ENCODE results near the gene STXBP4.

The STXBP4 gene

GRCh38 chr17:55110521-55110920, 142.0 kb downstream of the STXBP4 start:
- in situ Hi-C loops (cut with MboI; ENCODE audit: low sequenced_read_pairs), result no loop called here

- in situ Hi-C loops (cut with MboI; ENCODE audit: low sequenced_read_pairs), result no loop called here
Measured at GRCh38 chr17:55114283-55114682, 145.7 kb downstream of the STXBP4 start.

GRCh38 chr17:55116440-55116914, 147.9 kb downstream of the STXBP4 start:
- in situ Hi-C loops (cut with MboI; ENCODE audit: low sequenced_read_pairs), result no loop called here

GRCh38 chr17:55117164-55117563, 148.6 kb downstream of the STXBP4 start:
- in situ Hi-C loops (cut with MboI; ENCODE audit: low sequenced_read_pairs), result no loop called here

- in situ Hi-C loops (cut with MboI; ENCODE audit: low sequenced_read_pairs), result no loop called here
Measured at GRCh38 chr17:55120651-55121050, 152.1 kb downstream of the STXBP4 start.

- in situ Hi-C loops (cut with MboI; ENCODE audit: low sequenced_read_pairs), result no loop called here
Measured at GRCh38 chr17:55121268-55121667, 152.7 kb downstream of the STXBP4 start.

GRCh38 chr17:55122114-55122513, 153.5 kb downstream of the STXBP4 start:
- in situ Hi-C loops (cut with MboI; ENCODE audit: low sequenced_read_pairs), result no loop called here

GRCh38 chr17:55124730-55125360, 156.3 kb downstream of the STXBP4 start:
- in situ Hi-C loops (cut with MboI; ENCODE audit: low sequenced_read_pairs), result no loop called here

GRCh38 chr17:55133583-55133982, 165.0 kb downstream of the STXBP4 start:
- in situ Hi-C loops (cut with MboI; ENCODE audit: low sequenced_read_pairs), result no loop called here

- in situ Hi-C loops (cut with MboI; ENCODE audit: low sequenced_read_pairs), result no loop called here
Measured at GRCh38 chr17:55134486-55135157, 166.1 kb downstream of the STXBP4 start.

- in situ Hi-C loops (cut with MboI; ENCODE audit: low sequenced_read_pairs), result no loop called here
Measured at GRCh38 chr17:55140809-55141208, 172.2 kb downstream of the STXBP4 start.

- in situ Hi-C loops (cut with MboI; ENCODE audit: low sequenced_read_pairs), result no loop called here
Measured at GRCh38 chr17:55144518-55144917, 176.0 kb downstream of the STXBP4 start.

GRCh38 chr17:55149485-55149884, 180.9 kb downstream of the STXBP4 start:
- in situ Hi-C loops (cut with MboI; ENCODE audit: low sequenced_read_pairs), result no loop called here

- in situ Hi-C loops (cut with MboI; ENCODE audit: low sequenced_read_pairs), result no loop called here
Measured at GRCh38 chr17:55152236-55152635, 183.7 kb downstream of the STXBP4 start.

GRCh38 chr17:55154101-55154500, 185.5 kb downstream of the STXBP4 start:
- in situ Hi-C loops (cut with MboI; ENCODE audit: low sequenced_read_pairs), result no loop called here

- in situ Hi-C loops (cut with MboI; ENCODE audit: low sequenced_read_pairs), result no loop called here
Measured at GRCh38 chr17:55155856-55156560, 187.4 kb downstream of the STXBP4 start.

- in situ Hi-C loops (cut with MboI; ENCODE audit: low sequenced_read_pairs), result no loop called here
Measured at GRCh38 chr17:55157165-55157564, 188.6 kb downstream of the STXBP4 start.

GRCh38 chr17:55158439-55158838, 189.9 kb downstream of the STXBP4 start:
- in situ Hi-C loops (cut with MboI; ENCODE audit: low sequenced_read_pairs), result no loop called here

GRCh38 chr17:55159251-55159650, 190.7 kb downstream of the STXBP4 start:
- in situ Hi-C loops (cut with MboI; ENCODE audit: low sequenced_read_pairs), result no loop called here

GRCh38 chr17:55160501-55160900, 191.9 kb downstream of the STXBP4 start:
- in situ Hi-C loops (cut with MboI; ENCODE audit: low sequenced_read_pairs), result no loop called here

GRCh38 chr17:55161935-55162555, 193.5 kb downstream of the STXBP4 start:
- in situ Hi-C loops (cut with MboI; ENCODE audit: low sequenced_read_pairs), result no loop called here

- in situ Hi-C loops (cut with MboI; ENCODE audit: low sequenced_read_pairs), result no loop called here
Measured at GRCh38 chr17:55162556-55162946, 194.0 kb downstream of the STXBP4 start.
